ENCODE measurements around the gene NTRK3.

Gene NTRK3

DNA sequence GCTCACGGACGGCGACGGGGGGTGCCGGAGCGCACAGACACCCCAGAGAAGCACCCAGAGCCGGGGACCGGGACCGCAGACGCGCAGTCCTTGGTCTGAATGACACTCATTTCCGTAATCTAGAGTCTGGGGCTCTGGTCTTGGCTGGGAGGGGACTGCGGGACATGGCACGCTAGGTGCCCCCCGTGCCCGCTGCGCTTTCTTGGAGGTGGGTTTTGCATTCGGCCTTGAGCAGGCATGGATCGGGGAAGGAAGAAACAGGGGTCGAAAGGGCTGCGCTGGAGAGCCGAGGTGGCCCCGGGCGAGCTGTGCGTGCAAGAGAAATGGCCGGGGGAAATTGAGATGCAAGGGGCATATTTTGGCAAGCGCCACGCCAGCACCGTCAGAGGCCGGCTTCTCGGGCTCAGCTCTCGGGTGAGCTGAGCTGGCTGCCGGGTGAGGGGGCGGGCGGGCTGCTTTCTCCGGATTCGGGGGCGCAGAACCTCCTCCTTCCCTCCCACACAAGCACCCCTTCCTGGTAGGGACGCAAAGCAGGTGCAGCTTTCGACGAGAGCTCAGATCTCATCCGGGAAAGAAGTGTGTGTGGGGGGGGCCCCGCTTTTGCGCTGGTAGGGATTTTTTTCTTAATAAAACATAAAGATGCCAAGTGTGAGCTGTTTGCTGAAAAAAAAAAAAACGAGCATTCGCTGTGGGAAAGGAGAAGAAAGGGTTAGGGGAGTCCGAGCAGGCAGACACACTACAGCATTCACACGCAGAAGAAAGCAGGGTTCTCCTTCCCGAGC is 963 bp upstream of the NTRK3 start:
- DNase-seq: no peak

DNA sequence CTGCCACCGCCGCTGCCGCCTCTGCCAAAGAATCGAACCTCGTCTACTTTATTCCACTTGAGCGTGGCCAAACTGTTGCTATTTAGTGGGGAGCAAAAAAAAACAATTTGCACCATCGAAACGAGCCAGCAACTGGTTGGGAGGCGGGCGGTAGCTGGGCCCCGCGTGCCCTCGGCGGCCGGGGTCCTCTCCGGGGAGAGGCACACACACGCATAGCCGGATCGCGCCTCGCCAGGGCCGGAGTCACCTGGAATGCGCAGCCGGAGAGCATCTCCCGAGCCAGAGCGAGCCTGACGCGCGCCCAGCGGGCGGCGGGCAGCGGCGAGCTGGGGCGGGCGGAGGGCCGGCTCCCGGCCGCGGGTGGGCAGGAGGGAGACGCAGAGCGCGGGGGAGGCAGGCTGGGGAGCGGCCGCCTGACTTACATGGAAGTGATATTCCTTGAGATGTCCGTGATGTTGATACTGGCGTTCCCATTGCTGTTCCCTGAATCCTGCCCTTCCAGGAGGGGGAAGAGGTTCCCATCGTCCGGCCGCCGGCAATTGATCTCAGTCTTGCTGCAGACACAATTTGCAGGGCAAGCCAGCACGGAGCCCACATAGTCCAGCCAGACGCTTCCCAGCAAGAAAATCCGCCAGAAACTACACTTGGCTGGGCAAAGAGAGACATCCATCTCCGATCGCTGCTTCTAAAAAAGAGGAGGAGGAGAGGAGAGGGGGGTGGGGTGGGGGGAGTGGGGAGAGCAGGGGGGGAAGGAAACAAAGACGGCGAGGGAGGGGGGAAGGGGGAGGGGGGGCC is 858 bp downstream of the NTRK3 start:
- no peak for DNase-seq

DNA sequence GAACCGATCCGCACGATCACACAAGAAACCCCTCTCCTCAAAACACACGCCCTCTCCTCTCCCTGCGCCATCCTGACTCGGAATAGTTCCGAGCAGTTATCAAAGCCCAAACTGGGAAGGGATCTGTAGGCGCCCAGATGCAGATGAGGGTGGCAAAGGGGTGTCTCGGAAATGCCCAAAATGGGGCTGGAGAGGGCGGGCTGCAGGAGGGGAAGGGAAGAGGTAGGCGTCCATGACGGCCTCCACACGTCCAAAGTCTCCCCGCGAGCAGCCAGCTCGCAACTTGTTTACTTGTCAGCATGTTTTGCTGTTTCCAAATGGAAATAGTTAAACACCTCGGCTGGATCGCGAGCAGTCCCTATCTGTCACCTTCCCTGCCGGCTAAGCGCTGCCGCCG is 1.5 kb downstream of the NTRK3 start:
- no peak for DNase-seq

DNA sequence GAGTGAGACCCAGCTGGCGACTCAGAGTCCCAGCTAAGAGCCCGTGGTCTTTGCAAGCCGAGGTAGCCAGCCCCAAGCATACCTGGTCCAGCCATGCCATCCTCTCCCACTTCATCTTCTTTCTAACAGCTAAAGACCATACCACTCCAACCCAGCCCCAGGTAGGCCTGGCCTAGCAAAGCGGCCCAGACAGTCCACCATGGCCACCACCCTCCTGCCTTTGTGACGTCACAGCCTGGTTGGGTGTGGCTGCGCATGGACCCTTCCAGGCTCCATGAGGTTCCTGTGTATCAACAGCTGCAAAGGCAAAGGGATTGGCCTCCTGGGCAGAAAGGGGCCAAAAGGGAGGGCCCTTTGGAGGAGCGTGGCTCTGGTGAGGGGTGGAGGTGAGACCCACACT is 4.1 kb downstream of the NTRK3 start:
- DNase-seq: no peak

DNA sequence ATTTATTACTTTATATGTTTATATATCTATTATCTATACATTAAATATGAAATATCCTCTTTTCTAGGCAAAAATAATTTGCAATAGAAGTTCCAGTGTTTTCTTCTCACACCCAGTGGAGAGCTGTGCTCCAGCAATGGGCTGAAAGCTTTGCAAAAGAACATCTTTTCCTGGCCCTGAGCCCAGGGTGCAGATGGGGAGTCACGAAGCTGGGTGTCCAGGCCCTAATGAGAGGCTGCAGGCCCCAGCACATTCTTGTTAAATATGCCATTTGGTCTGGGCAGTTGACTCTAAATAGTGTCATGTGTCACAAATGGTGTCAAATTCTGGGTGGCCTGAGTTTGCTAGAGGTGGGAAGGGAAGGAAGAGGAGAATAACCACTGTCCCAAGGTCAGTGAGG is 5.7 kb downstream of the NTRK3 start:
- no peak for DNase-seq

DNA sequence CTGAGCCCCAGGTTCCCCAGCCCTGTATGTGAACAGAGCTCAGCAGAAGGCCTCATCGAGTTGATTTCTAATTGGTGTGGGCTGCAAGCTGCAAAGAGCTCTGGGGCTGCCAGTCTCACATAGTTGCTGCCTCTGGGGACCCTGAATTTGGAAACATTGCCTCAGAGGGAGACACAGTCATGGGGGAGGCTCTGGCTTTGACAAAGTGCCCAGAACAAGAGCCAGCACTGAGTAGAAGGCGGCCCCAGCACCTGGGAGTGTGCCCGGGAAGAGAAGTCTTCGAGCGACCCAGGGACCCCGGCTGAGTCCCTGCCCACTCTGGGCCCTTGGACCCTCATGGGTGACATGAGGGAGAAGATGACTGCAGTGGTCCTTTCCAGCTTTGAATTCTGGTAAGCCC is 7.3 kb downstream of the NTRK3 start:
- DNase-seq: no peak

DNA sequence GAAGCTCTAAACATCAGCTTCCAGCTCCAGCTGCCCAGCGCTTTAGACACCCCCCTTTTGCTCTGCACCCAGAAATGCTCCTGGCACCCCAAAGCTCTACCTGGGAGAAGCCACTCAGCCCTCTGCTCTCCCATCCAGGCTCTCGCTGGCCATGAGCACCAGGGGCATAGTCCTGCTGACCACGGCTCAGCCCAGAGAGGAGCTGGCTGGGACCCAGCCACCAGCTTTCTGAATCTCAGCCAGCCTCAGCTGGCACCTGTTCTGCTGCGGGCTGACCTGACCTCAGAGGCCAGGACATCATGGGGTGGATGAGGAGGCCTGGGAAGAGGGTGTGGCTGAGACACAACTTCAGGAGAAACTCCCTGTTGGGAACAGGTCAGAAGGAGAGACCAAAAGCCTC is 8.6 kb downstream of the NTRK3 start:
- DNase-seq: no peak

DNA sequence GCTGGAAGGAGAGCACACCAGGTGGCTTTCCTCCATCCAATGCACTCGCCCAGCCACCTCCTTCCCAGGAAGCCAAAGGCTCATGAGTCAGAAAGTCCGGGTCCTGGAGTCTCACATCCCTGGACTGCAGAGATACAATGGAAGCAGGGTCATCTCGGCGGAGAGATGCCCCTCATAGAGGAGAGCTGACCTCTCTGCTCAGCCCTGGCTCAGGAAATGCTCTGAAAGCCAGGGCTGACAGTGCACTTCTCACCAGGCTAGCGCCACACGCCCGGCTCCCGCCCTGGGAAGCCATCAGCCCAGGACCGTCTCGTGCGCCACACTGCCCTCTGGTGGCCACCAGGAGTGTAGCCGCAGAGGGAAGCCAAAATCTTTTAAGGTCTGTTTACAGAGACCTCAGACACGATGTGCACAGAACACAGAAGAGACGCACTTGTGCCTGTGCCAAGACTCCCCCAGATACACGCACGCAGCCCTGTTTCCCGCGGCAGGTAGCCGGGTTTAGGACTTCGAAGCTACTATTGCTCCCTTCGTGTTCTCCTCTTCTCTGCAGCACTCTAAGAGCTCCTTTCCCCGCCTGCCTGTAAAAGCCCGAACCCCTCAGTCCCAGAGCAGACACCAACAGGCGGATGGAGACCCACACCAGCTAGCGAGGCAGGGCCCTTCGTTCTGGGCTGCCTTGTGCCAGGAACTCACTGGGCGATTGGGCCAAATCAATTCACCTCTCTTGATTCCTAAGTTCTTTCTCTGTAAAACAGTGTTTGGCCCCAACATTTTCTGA is 9.7 kb downstream of the NTRK3 start:
- DNase-seq: peak; percentile 64

DNA sequence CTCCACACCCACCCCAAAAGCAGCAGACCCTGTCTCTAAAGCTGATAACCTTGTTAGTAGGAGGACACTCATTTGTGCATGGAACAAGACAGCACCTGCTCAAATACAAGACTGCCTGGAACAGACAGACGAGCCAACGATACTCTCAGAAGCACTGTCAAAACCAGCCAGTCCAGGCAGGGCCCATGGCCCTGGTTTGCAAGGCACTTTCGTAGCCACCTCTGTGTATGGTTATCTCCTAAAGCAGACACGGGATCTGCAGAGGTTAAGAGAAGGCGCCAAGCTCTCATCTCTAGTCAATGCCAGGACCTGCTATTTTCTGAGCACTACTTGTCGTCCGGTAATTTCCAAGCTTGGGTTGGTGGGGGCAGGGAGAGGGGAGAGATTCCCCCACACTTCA is 10.5 kb downstream of the NTRK3 start:
- no peak for DNase-seq

DNA sequence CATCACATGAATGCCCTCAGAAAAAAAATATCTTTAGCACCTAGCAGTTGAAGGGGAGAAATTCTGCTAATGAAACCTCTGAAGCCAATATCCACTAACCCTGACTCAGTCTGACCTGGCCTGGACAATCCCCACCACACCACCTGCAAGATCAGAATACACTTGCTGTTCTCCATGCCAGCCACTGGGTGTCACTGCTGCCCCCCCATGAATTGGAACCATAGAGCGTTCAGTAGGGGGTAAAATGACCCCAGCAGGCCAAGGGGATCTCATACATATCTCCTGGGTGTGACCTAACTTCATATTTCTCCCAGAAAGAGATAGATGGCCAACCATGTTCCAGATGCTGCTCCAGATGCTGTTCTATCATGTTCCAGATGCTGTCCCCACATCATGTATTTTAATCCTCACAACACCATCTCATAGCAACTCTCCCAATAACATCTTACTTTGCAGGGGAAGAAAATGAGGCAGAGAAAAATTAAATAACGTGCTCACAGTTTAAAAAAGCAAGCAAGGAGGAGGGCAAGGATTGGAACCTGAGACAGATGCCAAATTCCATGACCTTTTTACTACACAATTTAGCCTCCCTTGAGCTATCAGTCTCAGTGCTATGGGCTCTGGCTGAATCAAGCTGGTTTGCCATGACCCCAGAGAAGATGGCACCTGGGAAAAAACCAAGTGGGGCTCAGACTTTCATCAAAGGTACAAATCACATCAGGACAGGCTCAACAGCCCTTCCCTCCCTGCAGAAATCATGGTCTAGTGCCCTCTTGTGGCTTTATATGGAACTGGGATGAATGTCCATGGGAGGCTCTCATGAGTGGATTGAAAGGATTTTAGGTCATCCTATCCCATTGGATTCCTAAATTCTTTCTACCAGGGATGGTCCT is 12.4 kb downstream of the NTRK3 start:
- no peak for DNase-seq

DNA sequence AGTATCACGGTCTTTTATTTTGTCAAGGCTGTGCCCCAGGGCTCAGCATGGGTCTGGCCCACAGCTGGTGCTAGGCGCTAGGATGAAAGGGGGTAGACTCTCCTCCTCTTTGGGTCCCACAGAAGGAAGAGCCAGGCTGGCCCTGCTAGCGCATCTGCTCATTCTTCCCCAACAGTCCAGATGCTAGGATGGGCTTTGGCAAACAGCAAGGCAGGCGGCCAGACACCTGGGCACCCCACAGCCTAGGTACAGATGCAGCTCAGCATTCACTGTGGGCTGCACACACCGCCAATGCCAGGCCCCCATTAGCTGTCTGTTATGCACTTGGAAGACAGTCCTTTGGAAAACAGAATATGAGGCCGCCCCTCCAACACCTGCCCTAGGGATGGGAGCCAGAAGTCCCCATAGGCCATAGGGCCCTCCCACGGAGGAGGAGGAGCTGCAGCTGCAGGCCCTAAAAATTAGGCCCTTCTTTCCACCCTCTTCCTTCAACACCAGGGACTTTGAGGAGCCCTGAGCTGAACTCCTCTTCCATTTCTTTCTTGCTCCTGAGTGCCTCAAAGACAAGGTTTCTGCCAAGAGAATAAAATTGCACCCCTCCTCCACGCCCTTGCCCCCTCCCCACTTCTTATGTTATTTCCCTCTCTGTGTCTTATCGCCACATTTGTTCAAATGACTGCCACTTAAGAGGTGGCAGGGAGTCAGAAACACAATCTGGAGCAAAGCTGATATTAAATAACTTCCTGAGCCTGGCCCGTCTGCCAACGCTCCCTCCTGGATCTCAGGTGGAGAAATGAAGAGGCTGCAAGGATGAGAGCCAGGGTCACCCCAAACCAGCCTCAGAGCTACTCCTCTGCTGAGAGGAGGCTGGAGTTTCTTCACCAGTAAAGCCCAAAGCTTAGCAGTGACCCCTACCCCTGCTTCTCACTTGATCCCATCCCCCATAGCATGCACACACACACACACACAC is 13.7 kb downstream of the NTRK3 start:
- DNase-seq: no peak

DNA sequence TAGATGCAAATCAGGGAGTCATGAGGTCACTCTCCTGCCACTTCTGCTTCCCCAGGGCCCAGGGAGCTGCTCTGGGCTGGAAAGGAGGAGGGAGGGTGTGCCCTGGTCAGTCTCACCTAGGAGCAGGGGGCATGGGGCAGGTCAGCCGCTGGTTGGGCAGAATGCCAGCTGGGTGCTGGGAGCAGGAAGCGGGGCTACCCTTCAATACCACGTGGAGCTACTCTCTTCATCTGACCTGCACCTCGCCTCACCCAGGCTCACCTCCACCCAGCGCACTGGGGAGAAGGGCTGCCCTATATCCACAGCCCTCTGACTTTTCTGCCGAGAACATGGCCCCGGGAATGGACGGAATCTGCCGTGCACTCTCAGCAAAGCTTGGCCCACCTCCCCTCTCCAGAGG is 15.1 kb downstream of the NTRK3 start:
- DNase-seq: no peak

DNA sequence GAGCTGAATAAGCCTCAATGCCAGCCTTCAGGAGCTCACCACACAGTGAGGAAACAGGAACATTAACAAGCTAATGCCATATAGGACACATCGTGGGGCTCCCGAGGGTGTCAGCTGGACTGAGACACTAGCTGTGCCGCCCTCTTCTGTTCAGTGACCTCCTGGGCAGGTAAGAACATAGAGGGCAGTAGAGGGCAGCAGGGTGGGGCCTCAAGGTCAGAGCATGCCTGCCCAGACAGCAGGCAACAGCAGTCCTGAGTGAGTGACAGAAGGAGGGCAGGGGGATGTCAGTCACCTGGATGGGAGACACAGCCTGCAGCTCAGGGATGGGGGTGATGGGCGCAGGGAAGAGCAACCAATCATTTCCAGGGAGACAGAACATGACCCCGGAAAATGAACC is 15.5 kb downstream of the NTRK3 start:
- DNase-seq: no peak

DNA sequence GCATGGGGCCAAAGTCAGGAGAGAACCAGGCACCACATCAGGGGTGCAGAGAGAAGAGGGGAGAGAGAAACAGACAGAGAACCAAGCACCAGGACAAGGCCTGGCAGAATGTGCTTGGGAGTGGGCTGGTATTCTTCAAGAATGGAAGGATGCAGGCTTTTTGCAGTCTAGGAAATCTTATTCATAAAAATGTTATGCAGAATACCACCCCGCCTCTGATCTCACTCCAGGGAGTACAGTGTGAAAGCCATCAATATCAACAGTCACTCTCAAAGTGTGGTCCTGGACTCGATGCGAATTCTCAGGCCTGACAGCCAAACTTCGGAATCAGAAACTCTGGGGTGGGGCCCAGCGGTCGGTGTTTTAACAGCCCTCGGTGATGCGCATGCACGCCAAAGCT is 16.9 kb downstream of the NTRK3 start:
- DNase-seq: no peak

DNA sequence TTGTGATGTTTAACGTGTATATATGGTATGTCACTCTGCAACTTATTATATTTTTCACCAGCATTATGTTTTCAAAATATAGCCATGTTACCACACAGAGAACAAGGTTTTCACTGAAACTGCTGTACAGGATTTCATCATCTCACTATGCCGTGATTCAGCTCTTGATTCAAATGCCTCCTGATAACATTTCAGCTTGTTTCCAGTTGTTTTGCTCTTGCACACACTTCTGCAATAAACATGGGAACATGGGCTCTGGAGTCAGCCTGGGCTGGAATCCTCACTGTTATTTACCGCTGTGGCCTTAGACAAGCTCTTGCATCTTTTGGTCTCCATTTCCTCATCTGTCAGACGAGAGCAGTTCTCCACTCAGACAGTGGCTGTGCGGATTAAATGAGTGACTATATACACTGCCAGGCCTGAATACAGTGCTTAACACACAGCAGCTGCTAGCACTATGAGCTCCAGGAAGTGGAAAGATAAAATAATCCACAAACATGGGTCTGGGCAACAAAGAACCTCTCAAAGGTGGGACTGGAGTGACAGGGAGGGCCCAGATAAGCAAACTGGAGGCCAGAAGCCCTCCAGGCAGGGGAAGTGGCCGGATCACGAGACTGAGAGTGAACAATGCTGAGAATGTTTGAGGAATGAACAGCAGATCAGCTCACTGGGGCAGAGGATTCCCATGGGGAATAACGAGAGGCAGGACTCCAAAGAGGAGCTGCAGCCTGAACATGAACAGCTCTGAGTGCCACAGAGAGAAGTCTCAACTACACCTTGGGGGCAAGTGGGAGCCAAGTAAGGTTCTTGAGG is 17.7 kb downstream of the NTRK3 start:
- DNase-seq: no peak

DNA sequence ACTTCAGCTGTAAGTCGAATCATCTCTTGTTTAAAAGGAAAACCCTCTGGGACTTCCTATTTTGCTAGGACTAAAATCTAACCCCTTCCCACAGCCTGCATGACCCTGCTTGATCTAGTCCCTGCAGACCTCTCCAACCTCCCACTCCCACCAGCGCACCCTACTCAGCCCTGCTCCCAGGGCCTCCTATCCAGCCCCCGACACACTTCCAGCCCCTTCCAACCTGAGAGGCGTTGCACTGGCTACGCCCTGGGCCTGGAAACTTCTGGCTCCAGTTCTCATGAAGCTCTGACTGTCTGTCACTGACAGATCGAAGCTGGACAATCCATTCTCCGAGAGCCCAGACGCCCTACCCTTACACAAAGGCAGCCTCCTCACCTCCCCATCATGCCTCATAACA is 21.8 kb downstream of the NTRK3 start:
- DNase-seq: no peak

DNA sequence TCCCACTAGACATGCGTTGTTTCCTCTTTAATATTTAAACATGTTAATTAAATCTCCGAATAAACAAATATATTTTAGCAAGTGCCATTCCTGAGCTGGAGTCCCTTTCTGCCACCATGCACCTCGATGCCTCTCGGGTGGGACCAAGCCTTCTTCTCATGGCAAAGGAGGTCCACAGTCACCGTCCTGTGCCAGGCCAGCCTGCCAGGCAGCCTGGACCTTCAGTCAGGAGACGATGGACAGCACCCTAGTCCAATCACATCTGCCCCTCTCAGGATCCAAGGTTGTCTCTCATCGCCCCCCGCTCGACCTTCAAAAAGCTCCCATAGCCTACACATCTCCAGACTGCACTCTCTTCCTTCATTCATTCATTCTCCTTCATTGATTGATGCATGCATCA is 22.6 kb downstream of the NTRK3 start:
- no peak for DNase-seq

DNA sequence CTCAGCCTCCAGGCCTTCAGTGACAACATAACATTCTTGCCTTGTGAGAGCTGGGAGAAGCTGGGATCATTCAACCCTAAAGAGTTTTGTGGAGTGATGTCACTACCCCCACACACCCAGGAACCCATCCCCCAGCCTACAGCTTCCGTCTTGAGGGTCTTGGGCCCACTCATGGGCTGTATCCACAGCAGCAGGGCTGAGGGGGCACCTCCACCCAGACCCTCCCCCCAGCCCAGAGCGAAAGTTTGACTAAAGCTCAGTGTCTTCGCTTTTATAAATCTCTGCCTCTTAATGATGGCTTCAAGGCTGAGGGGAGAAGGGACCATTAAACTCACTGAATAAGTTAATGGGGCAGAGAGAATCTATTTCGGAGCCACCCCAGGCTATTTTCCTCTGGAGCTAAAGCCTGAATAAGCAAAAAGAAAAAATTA is 23.8 kb downstream of the NTRK3 start:
- DNase-seq: no peak

DNA sequence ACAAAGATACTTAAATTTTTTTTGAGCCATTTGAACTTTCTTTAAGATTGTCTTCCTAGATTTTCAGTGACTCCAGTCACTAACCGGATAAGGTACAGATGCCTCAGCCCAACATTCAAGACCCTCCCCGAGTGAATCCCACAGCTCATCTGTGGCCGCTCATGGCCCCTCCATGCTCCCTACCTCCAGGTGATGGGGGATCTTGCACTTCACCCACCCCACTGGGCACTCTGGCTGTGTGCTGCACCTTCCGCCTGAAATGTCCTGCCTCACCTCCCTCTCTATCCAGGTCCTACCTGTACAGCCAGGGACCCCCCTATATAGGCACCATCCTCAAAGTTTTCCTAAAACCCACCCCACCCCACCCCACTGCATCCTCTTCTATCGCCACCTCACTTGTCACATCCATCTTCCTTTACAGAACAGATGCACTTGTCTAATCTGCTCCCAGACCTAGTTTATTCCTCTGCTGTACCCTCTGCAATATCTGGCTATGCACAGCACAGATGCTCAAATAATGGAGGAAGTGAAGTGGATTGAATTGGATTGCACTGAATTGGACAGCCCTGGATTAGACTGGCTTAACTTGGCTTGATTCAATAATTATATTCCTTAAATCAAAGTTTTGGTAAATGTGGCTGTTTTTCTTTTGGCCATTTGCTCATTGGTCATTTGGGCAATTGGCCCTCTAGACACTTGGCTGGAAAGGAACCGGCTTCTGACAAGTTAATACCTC is 24.5 kb downstream of the NTRK3 start:
- DNase-seq: no peak

DNA sequence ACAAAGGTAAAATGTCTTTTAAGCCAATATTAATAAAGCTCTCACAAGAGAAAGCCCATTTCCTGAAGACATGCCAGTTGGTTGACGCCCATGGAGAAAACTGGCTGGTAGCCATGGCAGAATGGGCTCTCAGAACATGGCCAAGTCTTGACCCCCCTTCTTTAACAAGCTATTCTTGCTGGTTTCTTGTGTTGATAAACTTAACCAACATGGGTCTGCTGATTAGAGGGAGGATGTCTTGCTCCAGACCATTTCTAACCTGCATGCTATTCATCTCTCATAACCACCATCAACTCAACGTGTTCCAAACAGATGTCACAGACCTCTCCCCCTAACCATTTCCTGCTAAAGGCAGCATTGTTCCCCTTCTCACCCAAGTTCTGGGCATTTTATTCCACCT is 25.7 kb downstream of the NTRK3 start:
- DNase-seq: no peak
